HG02885 (cell line): Measurements from ENCODE around the gene LTB4R.

ENCODE experiments used
- ATAC-seq: cut with Tn5 transposase; IDR thresholded peaks from one replicate; pipeline ENCODE4 v1.9.1; 2021; ENCODE audit warnings: mild to moderate bottlenecking; ENCODE audit not compliant: unreplicated experiment, poor library complexity

The LTB4R gene

GRCh38 chr14:24298892-24299254 lies 12.4 kb upstream of the LTB4R start:
- peak; percentile 4 for ATAC-seq

GRCh38 chr14:24299255-24300191 lies 11.8 kb upstream of the LTB4R start, which contains the start of the genes DHRS1 and NOP9:
DHRS1 (minus strand) TSS chr14:24299780; CDS start chr14:24299106, 674 bp downstream.
NOP9 (plus strand) TSS chr14:24299850; CDS start chr14:24299955, 105 bp downstream.
- ATAC-seq: peak; percentile 78

- ATAC-seq: no peak
Observed at GRCh38 chr14:24300326-24300980, 10.8 kb upstream of the LTB4R start.

GRCh38 chr14:24304019-24304387 lies 7.3 kb upstream of the LTB4R start:
- ATAC-seq: no peak

DNA sequence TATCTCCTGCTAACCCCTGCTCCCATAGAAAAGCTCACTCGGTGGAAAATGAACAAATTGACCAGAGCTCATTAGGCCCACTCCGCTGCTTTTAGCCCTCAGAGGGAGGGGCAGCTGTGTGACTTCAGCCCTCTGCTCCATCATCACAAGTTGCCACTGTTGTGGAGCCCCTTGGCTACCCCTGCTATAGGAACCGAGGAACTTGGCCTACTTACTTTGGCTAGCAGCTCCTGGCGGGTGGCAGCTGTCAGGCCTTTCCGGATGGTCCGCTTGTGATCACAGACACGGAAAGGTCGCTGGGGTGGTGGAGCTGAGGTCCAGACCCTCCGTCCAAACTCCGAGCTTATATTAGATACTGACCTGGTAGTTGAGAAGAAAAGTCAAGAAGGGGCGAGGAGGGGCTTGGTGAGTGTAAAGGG lies 4.1 kb upstream of the LTB4R start:
- ATAC-seq: no peak

- ATAC-seq: no peak
Observed at GRCh38 chr14:24307575-24308341, 3.5 kb upstream of the LTB4R start, which contains the start of gene CIDEB. CIDEB (minus strand) TSS chr14:24307977; CDS start chr14:24307858, 119 bp downstream.

GRCh38 chr14:24308342-24309124 lies 2.8 kb upstream of the LTB4R start:
- ATAC-seq: no peak

DNA sequence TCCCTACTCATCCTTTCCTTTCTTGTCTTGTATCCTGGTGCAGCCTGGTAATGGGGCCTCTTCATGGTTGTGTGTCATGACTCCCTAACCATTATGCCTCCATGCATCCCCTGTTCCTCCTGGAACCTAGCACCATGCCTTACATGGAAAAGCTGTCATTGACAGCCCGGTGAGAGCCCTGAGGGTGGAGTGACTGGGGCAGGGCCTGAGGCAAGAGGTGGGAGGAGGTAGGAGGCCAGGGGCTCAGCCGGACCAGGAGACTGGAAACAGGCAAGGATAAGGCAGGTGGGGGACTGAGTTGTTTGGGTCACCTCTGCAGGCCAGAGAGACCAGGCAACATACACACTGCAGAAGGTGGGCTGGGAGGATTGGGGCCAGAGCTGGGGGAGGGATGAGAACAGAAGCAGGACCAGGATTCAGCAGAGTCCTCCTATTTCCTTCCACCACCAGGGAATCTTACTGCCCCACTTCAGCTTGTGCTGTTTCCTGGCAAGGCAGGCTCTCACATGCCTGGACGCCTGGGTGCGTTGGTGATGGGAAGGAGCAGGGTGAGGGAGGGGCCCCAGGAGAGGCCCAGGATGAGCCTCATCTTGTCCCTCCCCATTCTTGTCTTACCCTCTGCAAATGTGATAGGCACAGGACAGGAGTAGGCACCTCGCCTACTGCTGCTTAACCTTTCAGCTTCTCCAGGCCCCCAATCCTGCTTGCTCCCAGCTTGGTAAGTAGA lies 1.6 kb upstream of the LTB4R start, which contains the start of gene LTB4R2:
Gene LTB4R2 (plus strand): TSS at position 603 of the 727 bp plus-strand sequence. CDS start 525 bp downstream, outside the sequence.
- ATAC-seq: no peak

DNA sequence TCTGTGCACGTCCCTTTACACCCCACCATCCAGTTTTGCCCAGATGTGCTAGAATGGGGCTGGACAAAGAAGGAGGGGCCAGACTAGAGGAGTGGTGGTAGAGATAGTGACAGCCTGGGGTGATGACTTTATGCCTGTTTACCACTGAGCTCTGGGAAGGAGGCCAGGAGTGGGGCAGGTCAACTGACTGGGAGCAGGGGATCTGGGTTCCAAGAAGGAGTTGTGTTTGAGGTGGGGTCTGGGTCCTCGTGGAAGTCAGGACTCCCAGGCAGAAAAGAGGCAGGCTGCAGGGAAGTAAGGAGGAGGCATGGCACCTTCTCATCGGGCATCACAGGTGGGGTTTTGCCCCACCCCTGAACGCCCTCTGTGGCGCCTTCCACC lies 1.0 kb upstream of the LTB4R start:
- no peak for ATAC-seq

DNA sequence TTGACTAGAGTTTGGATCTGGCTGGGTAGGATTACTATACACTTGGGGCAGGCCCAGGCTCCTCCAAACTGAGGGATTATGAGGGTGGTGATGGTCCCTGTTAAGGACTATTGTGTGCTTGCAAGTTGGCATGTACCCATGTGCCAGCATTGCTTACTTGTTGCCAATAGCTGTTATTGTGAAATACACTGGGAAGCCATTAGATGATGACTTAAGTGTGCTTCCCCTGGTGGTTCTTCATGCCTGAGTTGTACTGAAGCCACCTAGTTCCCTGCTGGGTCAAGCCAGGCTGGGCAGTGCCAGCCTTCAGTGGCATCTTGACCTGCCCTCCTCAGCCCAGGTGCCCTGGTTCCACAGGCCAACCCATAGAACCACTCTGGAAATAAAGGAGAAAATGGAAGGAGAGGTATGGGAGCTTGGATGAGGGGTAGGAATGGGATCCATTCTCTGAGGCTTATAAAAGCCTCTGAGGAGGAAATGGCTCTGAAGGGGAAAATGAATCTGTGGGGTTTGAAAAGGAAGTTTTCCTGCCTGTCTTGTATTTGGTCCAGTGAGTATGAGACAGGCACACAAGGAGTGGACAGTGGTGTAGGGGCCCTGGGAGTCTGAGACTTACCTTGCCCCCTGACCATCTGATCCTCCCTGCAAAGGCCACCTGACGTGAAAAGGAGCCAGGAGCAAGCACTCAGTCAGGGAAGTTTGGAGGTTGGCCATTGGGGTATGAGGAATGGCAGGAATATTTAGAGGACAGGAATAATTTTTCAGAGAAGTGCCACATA lies 724 bp downstream of the LTB4R start:
- ATAC-seq: no peak

- ATAC-seq: no peak
Observed at GRCh38 chr14:24312736-24313507, 1.6 kb downstream of the LTB4R start.

GRCh38 chr14:24313913-24314312 lies 2.6 kb downstream of the LTB4R start:
- ATAC-seq: no peak

DNA sequence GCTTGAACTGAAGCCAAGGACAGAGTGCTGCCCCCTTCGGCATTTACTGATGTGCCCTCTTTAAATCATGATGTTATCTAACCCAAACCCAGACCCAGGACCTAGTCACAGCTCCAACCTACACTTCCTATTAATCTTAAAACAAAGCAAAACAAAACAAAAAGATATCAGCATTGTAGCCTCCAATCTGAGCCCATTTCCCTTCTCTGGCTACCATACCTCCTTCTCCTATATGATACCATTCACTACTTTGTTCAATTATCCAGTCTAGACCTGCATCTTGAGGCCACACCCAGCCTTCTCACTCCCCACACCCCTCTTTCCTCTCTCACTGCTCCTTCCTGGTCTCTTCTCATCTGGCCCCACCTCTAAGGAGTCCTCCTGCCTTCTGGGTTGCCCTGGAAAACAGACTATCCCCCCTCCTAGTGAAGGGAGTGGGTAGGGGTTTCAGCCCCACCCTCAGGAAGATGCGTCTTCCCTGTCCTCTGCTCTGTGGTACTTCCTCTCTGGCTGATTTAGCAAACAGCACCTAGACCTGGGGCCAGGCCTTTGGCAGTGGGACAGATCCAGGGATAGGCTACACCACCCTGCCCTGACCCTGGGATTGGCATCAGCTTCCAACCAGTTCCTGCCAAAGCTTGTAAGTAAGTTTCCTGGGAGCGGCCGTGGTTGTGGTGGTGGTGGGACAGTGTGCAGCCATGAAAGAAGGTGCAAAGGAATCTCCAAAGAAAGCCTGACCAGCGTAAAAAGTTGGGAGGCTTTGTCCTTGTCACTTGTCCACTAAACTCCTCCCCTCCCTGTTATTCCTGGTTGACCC lies 3.3 kb downstream of the LTB4R start:
- ATAC-seq: no peak

DNA sequence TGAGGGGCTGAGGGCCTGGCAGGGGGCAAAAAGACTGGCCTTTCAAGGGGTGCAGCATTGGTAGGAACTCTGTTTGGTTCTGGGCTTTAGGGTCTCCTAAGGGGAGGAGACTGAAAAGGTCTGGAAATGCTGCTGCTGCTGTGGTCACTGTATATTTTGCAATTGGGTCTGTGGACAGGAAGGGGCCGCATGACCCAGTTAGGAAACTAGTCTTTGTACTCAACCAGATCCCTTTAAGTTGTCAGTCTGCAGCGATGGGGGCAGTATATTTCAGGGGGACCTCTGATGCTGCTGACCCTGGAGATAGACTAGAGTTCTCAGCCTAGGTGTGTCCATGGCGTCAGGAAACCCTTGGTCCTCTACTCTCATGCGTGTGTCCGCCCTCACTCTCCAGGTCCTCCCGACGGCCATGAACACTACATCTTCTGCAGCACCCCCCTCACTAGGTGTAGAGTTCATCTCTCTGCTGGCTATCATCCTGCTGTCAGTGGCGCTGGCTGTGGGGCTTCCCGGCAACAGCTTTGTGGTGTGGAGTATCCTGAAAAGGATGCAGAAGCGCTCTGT lies 4.0 kb downstream of the LTB4R start:
- ATAC-seq: no peak

- ATAC-seq: no peak
Observed at GRCh38 chr14:24315807-24316596, 4.7 kb downstream of the LTB4R start.

DNA sequence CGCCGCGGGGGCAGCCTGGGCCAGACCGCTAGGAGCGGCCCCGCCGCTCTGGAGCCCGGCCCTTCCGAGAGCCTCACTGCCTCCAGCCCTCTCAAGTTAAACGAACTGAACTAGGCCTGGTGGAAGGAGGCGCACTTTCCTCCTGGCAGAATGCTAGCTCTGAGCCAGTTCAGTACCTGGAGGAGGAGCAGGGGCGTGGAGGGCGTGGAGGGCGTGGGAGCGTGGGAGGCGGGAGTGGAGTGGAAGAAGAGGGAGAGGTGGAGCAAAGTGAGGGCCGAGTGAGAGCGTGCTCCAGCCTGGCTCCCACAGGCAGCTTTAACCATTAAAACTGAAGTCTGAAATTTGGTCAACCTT lies 5.3 kb downstream of the LTB4R start:
- ATAC-seq: no peak
